Fibroblast of the aortic adventitia (primary cell): ENCODE results near the gene BBLN. TPM values are rescaled to one million over a fixed set of nuclear protein-coding genes. Genes with fewer than 3 reads are reported as not detected.

Source experiments
- DNase-seq: peaks from one replicate; pipeline ENCODE4 v3.0.0-alpha.2; 2010; ENCODE audit warnings: low read depth
- H3K4me3 ChIP-seq: 2 replicates; pipeline ENCODE4 v1.5.1; 2011; ENCODE audit warnings: low read depth, mild to moderate bottlenecking, control low read depth, low read length, moderate library complexity
- total RNA-seq: library from RNA; depleted of rRNA; stranded (reverse); fragments of >200 nt; gene quantifications from 2 replicates; pipeline ENCODE4 v1.2.3, GENCODE V29; 2012; ENCODE audit warnings: low replicate concordance
- TF ChIP-seq, protein P1 (sequence below): IDR thresholded peaks from 2 replicates; pipeline ENCODE4 v1.5.1; 2011; ENCODE audit warnings: mild to moderate bottlenecking, low read length, control low read depth, inconsistent platforms; ENCODE audit not compliant: insufficient read depth

Gene BBLN
- total RNA-seq, 1 donor: 63.4 TPM

DNA sequence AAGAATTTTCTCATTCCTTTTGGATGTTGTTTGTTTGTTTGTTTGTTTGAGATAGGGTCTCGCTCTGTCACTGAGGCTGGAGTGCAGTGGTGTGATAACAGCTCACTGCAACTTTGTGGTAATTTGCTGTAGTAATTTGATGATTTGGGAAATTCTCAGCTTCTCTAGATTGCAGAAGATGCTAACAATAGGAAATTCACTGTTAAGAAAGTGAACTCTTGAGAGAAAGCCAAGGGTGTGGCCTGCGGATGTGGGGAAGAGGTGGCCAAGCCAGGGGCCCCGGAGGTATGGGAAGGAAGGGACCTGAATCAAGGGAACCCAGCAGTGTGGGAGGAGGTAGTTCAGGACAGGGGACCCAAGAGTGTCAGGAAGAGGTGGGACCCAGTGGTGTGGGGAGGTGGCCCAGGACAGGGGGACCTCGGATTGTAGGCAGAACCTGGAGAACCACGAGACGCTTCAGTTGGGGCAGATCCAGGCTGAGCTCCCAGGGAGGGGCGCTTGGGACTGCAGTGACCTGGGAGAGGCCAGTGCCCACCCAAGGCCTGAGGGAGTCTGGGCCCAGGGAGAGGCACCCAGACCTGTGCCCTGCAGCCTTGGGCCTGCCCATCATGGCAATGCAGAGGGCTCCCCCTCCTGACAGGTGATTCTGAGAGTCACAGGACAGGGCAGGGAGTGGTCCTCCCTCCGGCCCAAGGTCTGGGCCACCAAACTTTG lies 16.4 kb upstream of the BBLN start:
- TF ChIP-seq, protein P1, sequence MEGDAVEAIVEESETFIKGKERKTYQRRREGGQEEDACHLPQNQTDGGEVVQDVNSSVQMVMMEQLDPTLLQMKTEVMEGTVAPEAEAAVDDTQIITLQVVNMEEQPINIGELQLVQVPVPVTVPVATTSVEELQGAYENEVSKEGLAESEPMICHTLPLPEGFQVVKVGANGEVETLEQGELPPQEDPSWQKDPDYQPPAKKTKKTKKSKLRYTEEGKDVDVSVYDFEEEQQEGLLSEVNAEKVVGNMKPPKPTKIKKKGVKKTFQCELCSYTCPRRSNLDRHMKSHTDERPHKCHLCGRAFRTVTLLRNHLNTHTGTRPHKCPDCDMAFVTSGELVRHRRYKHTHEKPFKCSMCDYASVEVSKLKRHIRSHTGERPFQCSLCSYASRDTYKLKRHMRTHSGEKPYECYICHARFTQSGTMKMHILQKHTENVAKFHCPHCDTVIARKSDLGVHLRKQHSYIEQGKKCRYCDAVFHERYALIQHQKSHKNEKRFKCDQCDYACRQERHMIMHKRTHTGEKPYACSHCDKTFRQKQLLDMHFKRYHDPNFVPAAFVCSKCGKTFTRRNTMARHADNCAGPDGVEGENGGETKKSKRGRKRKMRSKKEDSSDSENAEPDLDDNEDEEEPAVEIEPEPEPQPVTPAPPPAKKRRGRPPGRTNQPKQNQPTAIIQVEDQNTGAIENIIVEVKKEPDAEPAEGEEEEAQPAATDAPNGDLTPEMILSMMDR: no peak
- peak; percentile 39 for DNase-seq
- no peak overlapping the region for H3K4me3 ChIP-seq

DNA sequence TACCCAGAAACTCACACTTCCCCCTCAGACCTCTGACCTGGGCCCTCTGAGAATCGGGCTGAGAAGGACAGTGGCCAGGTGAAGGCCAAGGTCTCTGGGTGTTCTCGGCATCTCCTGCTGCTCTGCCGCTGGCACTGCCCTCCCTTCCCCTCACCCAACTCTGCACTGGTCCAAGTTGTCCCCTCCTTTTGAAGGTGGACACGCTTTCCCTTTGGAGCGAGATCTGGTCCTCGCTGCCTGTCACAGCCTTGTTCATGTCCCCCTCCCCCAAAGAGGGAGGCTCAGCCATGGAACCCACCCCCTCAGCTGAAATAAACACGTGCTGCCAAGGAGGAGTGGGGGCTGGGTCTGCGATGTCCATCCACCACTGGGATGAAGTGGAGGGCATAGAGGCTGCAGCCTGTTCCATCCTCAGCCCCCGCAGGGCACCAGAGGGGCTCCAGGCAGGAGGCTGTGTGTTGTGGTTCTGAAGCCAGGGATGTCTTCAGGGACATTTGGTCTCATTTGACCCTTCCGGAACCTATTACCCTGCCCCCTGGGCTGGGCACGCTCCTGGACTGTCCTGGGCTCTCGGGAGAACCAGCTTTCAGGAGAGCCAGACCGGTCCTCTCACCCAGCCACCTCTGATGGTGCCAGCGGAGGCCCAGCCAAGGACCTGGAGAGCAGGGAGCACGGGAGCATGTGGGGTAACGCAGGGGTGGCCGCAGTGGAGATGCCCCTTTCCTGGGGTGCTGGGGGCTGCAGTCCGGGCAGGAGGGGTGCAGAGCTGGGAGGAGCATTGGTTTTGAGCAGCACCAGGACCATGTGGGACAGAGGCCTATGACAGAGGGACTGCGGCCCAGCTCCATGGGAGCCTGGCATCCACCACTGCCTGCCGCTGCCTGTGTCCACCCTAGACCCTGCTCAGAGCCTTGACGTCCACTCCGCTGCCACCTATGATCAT lies 15.6 kb upstream of the BBLN start:
- TF ChIP-seq, protein P1: no peak
- no peak overlapping the region for H3K4me3 ChIP-seq
- no peak for DNase-seq

DNA sequence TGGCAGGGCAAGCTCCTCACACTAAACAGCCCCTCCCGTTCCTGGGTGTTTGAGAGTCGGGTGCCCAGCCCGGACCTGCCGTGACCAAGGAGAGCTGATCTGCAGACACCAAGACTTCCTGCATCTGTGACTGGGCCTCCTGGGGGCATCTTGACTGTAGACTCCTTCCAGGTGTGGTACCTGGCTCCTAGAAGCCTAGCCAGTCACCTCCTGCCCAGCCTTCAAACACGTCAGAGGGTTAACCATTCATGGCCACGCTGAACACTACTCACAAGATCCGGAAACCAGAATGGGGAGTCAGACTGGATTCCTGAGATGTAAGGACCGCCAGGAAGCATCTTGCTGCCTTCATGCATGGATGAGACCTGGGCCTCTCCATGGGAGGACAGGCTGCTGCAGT lies 14.5 kb upstream of the BBLN start:
- DNase-seq: no peak
- TF ChIP-seq, protein P1: no peak
- H3K4me3 ChIP-seq: no peak overlapping the region

DNA sequence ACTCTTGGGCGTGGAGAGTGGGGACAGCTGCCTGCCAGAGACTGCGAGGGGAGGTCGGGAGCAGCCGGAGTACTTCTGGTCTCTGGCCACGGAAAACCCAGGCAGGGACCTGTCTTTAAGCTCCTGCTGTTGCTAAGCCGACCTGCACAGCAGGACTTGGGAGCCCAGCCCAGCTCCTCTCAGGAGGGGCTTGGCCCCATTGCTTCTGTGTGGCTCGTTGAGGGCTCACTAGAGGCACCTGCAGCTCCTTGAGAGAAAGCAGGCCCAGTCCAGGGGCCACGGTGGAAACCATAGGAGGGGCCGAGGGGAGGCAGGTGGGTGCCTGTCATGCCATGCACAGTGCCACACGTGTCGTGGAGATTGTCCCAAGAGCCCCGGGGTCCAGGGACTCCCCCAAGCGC lies 14.1 kb upstream of the BBLN start:
- no peak for DNase-seq
- TF ChIP-seq, protein P1: no peak

DNA sequence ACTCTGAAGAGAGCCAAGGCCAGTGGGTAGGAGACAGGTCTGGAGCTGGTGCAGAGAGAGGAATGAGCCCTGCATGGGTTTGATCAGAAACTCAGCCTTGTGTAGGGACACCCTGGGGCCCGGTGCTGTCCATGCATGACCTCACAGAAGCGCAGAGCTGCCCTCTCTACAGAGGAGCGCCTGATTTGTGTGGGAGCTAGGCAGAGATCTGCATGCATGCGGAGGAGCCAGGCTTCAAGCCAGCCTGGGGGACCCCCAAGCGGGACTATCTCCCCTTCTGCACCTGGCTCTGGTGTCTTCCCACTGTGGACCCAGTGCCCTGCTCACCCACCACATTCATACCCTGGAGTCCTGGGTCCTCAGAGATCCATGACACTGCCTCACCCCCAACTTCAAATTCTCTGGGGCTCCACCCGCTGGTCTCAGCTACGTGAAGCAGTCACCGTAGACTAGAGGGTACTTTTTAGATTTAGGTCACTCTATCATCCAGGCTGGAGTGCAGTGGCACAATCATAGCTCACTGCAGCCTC lies 13.4 kb upstream of the BBLN start:
- no peak for DNase-seq
- H3K4me3 ChIP-seq: no peak overlapping the region
- TF ChIP-seq, protein P1: no peak

More for the DNA sequence above, 14.1 kb upstream of the BBLN start:
- H3K4me3 ChIP-seq: no peak overlapping the region

DNA sequence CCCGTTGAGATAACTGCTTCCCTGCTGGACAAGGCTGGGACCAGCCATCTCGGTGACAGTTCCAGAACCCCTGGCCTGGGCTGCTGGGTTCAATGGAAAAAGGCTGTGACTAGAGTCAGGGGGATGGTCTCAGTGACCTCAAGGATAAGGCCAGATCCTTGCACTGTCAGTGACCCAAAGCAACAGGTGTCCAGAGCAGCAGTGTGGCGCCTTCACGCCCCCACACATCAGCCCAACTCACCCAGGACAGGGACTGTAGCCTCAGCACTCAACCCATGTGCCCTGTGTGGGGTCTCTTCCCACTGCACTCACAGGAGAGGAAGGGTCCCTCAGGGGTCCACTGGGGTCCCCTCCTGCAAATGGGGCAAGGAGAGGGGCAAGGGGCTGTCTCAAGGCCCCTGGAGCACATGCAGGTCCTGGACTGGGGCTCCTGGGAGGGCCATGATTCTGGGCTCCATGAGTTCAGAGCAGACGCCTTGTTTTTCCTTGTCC lies 11.5 kb upstream of the BBLN start:
- TF ChIP-seq, protein P1: no peak
- no peak for DNase-seq
- H3K4me3 ChIP-seq: no peak overlapping the region
